ENCODE data around the gene MMD. TPM values are rescaled to one million over a fixed set of nuclear protein-coding genes. Genes with fewer than 3 reads are reported as not detected.
"Not testable (repeated sequence)": the region's sequence is repeated elsewhere in the genome, so short reads cannot be mapped to it uniquely, and the experiment has no call there.

Gene MMD
- total RNA-seq, 2 experiments from 2014 or later: 23.8 to 24.9 TPM

- POLR2A ChIA-PET: interaction anchor here (0.6 kb wide), 1 partner anchor 74 kb away, joined by 3 read pairs; no protein-coding TSS in a partner anchor
- CTCF ChIA-PET: no interaction called here
These were observed 5.4 kb upstream of the MMD start for GRCh38 chr17:55426851-55427586.

- CTCF ChIA-PET: no interaction called here
- POLR2A ChIA-PET: interaction anchor here (0.7 kb wide), 1 partner anchor 61 kb away, joined by 3 read pairs; no protein-coding TSS in a partner anchor
These were observed 3.4 kb upstream of the MMD start for GRCh38 chr17:55424893-55425540.

GRCh38 chr17:55423535-55423934 is 1.9 kb upstream of the MMD start:
- ChIA-PET POLR2A (no interaction called here), CTCF (no interaction called here)

GRCh38 chr17:55422828-55423164 is 1.2 kb upstream of the MMD start:
- CTCF ChIA-PET, POLR2A ChIA-PET: not testable (repeated sequence)

- CTCF ChIA-PET: no interaction called here
- POLR2A ChIA-PET: interaction anchor here (0.7 to 1.6 kb wide), 2 partner anchors 38 to 78 kb away, joined by 3 to 8 read pairs; no protein-coding TSS in a partner anchor
These were observed 858 bp downstream of the MMD start for GRCh38 chr17:55420776-55421178.

- POLR2A ChIA-PET: interaction anchor here (1.6 kb wide), 1 partner anchor 39 kb away, joined by 8 read pairs; no protein-coding TSS in a partner anchor
- CTCF ChIA-PET: no interaction called here
These were observed 1.4 kb downstream of the MMD start for GRCh38 chr17:55420067-55420775.

- POLR2A ChIA-PET: no interaction called here
These were observed 3.0 kb downstream of the MMD start for GRCh38 chr17:55418369-55419268.

GRCh38 chr17:55417411-55418268 is 4.0 kb downstream of the MMD start:
- CTCF ChIA-PET: interaction anchor here (1.5 kb wide), 1 partner anchor 26 kb away, joined by 3 read pairs; no protein-coding TSS in a partner anchor

More at GRCh38 chr17:55418369-55419268, 3.0 kb downstream of the MMD start:
- CTCF ChIA-PET: no interaction called here

GRCh38 chr17:55416470-55417052 is 5.1 kb downstream of the MMD start:
- POLR2A ChIA-PET: no interaction called here
- CTCF ChIA-PET: interaction anchor here (1.5 kb wide), 1 partner anchor 25 kb away, joined by 3 read pairs; no protein-coding TSS in a partner anchor

More at GRCh38 chr17:55417411-55418268, 4.0 kb downstream of the MMD start:
- POLR2A ChIA-PET: no interaction called here

- POLR2A ChIA-PET: no interaction called here
- CTCF ChIA-PET: interaction anchor here (1.5 kb wide), 1 partner anchor 25 kb away, joined by 3 read pairs; no protein-coding TSS in a partner anchor
These were observed 5.6 kb downstream of the MMD start for GRCh38 chr17:55416000-55416399.

- ChIA-PET POLR2A (no interaction called here), CTCF (no interaction called here)
These were observed 6.7 kb downstream of the MMD start for GRCh38 chr17:55414983-55415382.

- ChIA-PET POLR2A (no interaction called here), CTCF (no interaction called here)
These were observed 7.7 kb downstream of the MMD start for GRCh38 chr17:55413825-55414489.

- ChIA-PET POLR2A (no interaction called here), CTCF (no interaction called here)
These were observed 10.2 kb downstream of the MMD start for GRCh38 chr17:55411463-55411855.

- POLR2A ChIA-PET: no interaction called here
These were observed 10.7 kb downstream of the MMD start for GRCh38 chr17:55410722-55411462.

GRCh38 chr17:55409030-55409800 is 12.4 kb downstream of the MMD start:
- CTCF ChIA-PET: no interaction called here
- POLR2A ChIA-PET: no interaction called here

More at GRCh38 chr17:55410722-55411462, 10.7 kb downstream of the MMD start:
- CTCF ChIA-PET: no interaction called here

All from activated CD8-positive, alpha-beta memory T cell treated with anti-CD3 and anti-CD28 coated beads for 36 hours (primary cell).